Naive B cell (primary cell): ENCODE measurements around the gene CLEC9A. TPM values are rescaled to one million over a fixed set of nuclear protein-coding genes. Genes with fewer than 3 reads are reported as not detected.

Source experiments
- ATAC-seq, 2 donors: fragments of 150-1000 bp; cut with Tn5 transposase; 2 replicates each; pipeline ENCODE4 v1.10.0; 2021; ENCODE audit warnings: low read depth in 2 of 2, mild to moderate bottlenecking in 2 of 2, moderate library complexity in 2 of 2
- DNase-seq: peaks from one replicate; pipeline ENCODE4 v3.0.0; 2022
- H3K27ac Mint-ChIP-seq, 6 donors: one replicate each; pipeline ENCODE4 v1.8.0; 2020 to 2022; ENCODE audit warnings: mild to moderate bottlenecking in 6 of 6, mixed read lengths in 6 of 6, moderate library complexity in 5 of 6, inconsistent platforms in 2 of 6
- H3K27me3 Mint-ChIP-seq, 3 donors: one replicate each; pipeline ENCODE4 v1.8.0; 2021 to 2022; ENCODE audit warnings: mixed read lengths in 3 of 3, mild to moderate bottlenecking in 1 of 3
- H3K36me3 Mint-ChIP-seq, 2 donors: one replicate each; pipeline ENCODE4 v1.8.0; 2020 to 2022; ENCODE audit warnings: mixed read lengths in 2 of 2, inconsistent platforms in 1 of 2, mild to moderate bottlenecking in 1 of 2
- H3K4me1 Mint-ChIP-seq, 3 donors: one replicate each; pipeline ENCODE4 v1.8.0; 2020 to 2022; ENCODE audit warnings: mixed read lengths in 3 of 3, inconsistent platforms in 1 of 3, mild to moderate bottlenecking in 1 of 3, moderate library complexity in 1 of 3
- H3K4me3 Mint-ChIP-seq, 8 donors: one replicate each; pipeline ENCODE4 v1.8.0; 2020 to 2022; ENCODE audit warnings: mild to moderate bottlenecking in 8 of 8, mixed read lengths in 8 of 8, moderate library complexity in 8 of 8, inconsistent platforms in 2 of 8
- H3K9me3 Mint-ChIP-seq, 7 donors: one replicate each; pipeline ENCODE4 v1.8.0; 2020 to 2022; ENCODE audit warnings: mixed read lengths in 7 of 7, mild to moderate bottlenecking in 5 of 7, inconsistent platforms in 2 of 7, moderate library complexity in 1 of 7
- polyA plus RNA-seq, 6 donors: library from polyadenylated mRNA; unstranded; fragments of 300-500 nt; fragmentation: Illumina TruSeq; gene quantifications; one replicate each; pipeline ENCODE4 v1.2.3, GENCODE V29; 2021; ENCODE audit warnings: low read depth in 6 of 6

The CLEC9A gene
- polyA plus RNA-seq, 6 donors from 2014 or later: not detected

DNA sequence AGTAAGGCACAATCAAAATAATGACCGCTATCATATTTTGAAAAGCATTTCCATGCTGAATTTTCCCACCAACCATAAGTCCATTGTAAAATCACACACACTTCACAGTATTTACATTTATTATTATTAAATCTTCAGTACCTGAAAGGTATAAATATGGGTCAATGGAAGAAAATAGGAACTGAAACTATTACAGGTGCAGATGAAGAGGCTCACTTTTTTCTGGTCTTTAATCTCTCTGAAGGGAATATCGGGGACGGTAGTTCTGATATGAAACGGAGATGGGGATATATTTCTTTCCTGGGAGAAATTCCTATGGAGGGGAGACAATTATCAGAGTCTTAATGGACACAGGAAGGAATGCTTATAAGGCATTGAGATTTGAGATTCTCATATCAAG lies 39.9 kb downstream of the CLEC9A start:
- no peaks in the 10 kb centered on the region for H3K9me3 Mint-ChIP-seq
- H3K4me1 Mint-ChIP-seq: peaks cover 7 to 23% (median 20%) of the 10 kb centered on the region in 3 donors
- peak; percentile 30 to 44 for ATAC-seq
- no peaks in the 10 kb centered on the region for H3K36me3 Mint-ChIP-seq
- H3K27me3 Mint-ChIP-seq: peaks cover 9 to 34% (median 31%) of the 10 kb centered on the region in 3 donors
- H3K4me3 Mint-ChIP-seq: no peak overlapping the region
- DNase-seq: no peak
- H3K27ac Mint-ChIP-seq: no peak overlapping the region

DNA sequence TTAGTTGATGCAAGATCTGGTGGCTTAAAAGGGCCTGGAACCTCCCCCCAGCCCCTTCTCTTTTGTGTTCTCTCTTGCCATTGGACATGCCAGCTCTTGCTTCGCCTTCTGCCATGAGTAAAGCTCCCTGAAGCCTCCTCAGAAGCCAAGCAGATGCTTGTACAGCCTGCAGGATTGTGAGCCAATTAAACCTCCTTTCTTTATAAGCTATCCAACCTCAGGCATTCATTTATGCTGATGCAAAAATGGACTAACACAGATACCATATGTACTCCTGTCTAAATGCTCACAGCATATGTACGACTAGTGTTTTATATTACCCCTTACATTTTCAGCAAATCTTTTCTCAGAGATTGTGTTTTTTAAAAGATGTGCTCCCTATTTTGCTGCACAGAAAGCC lies 41.6 kb downstream of the CLEC9A start:
- ATAC-seq (no peak), DNase-seq (no peak)
- Mint-ChIP-seq H3K27me3 (peaks cover 0 to 30% (median 28%) of the 10 kb centered on the region in 3 donors), H3K4me1 (peaks cover 7 to 23% (median 20%) of the 10 kb centered on the region in 3 donors), H3K9me3 (no peaks in the 10 kb centered on the region), H3K27ac (no peak overlapping the region), H3K36me3 (no peaks in the 10 kb centered on the region), H3K4me3 (no peak overlapping the region)

DNA sequence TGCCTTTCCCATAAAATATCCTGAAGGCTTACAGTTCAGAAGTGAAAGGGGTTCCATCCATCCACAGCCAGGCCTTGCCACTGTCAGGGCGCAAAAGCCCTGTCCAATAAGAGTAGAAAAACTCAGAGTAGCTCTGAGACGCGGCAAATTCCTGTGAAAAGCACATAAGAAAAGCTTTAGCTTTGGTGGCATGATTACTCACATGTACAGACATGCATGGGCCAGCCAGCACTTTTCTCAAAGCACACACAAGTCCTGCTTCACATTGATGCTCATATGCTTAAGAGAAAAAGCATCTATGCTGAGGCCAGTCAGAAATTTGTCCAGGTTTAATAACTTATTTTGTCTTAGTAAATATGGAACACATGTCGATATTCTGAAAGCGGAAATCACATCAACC lies 42.8 kb downstream of the CLEC9A start:
- no peak overlapping the region for H3K4me3 Mint-ChIP-seq
- H3K9me3 Mint-ChIP-seq: no peaks in the 10 kb centered on the region
- no peak overlapping the region for H3K27ac Mint-ChIP-seq
- DNase-seq (no peak), ATAC-seq (no peak)
- peaks cover 0 to 32% (median 28%) of the 10 kb centered on the region in 3 donors for H3K27me3 Mint-ChIP-seq
- peaks cover 7 to 20% (median 19%) of the 10 kb centered on the region in 3 donors for H3K4me1 Mint-ChIP-seq
- no peaks in the 10 kb centered on the region for H3K36me3 Mint-ChIP-seq

DNA sequence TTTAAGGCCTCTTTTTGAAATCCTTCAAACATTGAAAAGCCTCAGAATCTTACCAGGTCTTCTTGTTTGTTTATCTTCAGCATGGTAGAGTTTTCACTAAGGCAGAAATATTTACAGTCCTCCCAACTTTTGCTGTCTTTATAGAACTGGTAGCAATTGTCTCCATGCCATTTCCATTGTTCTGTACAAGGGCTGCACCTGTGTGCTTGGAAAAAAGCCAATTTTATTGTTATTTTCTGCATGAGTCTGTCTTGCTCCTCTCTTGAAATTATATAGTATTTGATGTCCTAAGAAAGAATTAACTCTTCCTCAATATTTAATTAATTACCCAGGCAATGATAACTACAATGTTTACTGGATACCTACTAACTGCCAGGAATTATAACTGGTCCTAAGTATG lies 45.0 kb downstream of the CLEC9A start:
- no peaks in the 10 kb centered on the region for H3K36me3 Mint-ChIP-seq
- no peak overlapping the region for H3K27ac Mint-ChIP-seq
- no peak for ATAC-seq

DNA sequence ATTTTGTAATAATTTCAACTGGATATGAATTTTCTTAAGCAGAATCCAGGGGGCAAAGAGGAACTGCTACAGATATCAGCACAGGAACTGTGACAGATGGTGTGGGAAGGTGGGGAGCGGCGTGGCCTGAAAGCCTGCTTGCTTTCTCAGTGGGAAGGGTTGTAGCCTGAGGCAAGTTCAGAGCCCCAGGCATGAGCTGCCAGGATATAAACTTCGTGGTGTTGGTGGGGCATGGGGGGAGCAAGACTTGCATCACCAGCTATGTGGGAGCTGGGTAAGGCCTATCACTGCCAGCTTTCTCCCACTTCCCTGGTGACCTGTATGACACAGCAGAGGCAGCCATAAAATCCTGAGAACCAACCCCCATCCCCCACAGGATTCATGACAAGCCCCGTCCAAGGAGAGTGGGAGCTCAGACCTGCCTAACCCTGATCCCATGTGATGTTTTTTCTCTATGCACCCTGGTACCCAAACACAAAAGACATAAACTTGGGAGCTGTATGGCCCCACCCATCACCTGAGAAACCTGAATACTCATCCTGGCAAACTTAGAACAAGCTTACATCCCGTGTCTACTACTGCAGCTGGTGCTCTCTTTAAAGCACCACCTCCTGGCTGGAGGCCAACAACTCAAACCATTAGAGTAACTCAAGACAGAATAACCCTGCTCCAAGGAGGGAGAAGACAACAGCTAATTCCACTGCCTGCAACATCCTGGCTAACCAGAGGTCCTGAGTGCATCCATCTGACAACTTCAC lies 51.8 kb downstream of the CLEC9A start:
- H3K27me3 Mint-ChIP-seq: peaks cover 21 to 48% (median 27%) of the 10 kb centered on the region in 3 donors
- no peak overlapping the region for H3K4me3 Mint-ChIP-seq
- no peak for DNase-seq
- H3K27ac Mint-ChIP-seq: no peak overlapping the region
- H3K9me3 Mint-ChIP-seq: peaks cover 5 to 36% (median 20%) of the 10 kb centered on the region in 7 donors
- H3K4me1 Mint-ChIP-seq: peaks cover 0 to 5% (median 4%) of the 10 kb centered on the region in 3 donors
- no peak for ATAC-seq
- peaks cover 11 to 19% of the 10 kb centered on the region in 2 donors for H3K36me3 Mint-ChIP-seq

More for the DNA sequence above, 45.0 kb downstream of the CLEC9A start:
- no peak overlapping the region for H3K4me3 Mint-ChIP-seq
- peaks cover 3 to 8% (median 4%) of the 10 kb centered on the region in 3 donors for H3K4me1 Mint-ChIP-seq
- no peak for DNase-seq
- peaks cover 0 to 3% (median 0%) of the 10 kb centered on the region in 7 donors for H3K9me3 Mint-ChIP-seq
- H3K27me3 Mint-ChIP-seq: peaks cover 0 to 27% (median 21%) of the 10 kb centered on the region in 3 donors

DNA sequence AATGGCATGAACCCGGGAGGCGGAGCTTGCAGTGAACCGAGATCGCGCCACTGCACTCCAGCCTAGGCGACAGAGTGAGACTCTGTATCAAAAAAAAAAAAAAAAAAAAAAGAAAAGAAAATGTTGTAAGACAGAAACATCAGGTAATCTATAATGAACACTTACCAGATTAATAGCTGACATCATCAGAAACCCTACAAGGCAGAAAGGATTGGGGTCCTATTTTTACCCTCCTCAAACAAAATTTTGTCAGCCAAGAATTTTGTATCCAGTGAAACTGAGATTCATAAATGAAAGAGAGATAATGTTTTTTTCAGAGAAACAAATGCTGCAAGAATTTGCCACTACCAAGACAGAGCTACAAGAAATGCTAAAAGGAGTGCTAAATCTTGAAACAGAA lies 54.3 kb downstream of the CLEC9A start:
- H3K36me3 Mint-ChIP-seq: peaks cover 11 to 19% of the 10 kb centered on the region in 2 donors
- no peak overlapping the region for H3K4me3 Mint-ChIP-seq
- H3K27ac Mint-ChIP-seq: no peak overlapping the region
- peaks cover 23 to 37% (median 25%) of the 10 kb centered on the region in 3 donors for H3K27me3 Mint-ChIP-seq
- no peak for DNase-seq
- no peaks in the 10 kb centered on the region for H3K4me1 Mint-ChIP-seq
- peaks cover 5 to 36% (median 20%) of the 10 kb centered on the region in 7 donors for H3K9me3 Mint-ChIP-seq
- ATAC-seq: no peak

DNA sequence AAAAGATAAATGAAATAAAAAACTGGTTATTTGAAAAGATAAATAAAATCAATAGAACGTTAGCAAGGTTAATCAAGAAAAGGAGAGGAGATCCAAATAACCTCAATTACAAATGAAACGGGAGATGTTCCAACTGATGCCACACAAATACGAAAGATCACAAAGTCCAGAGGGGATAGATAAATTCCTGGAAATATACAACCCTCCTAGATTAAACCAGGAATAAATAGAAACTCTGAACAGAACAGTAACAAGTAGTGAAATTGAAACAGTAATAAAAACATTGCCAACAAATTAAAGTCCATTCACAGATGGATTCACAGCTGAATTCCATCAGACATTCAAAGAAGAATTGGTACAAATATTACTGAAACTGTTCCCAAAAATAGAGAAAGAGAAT lies 55.9 kb downstream of the CLEC9A start:
- H3K4me3 Mint-ChIP-seq: no peak overlapping the region
- no peak overlapping the region for H3K27ac Mint-ChIP-seq
- peaks cover 20 to 33% (median 24%) of the 10 kb centered on the region in 3 donors for H3K27me3 Mint-ChIP-seq

DNA sequence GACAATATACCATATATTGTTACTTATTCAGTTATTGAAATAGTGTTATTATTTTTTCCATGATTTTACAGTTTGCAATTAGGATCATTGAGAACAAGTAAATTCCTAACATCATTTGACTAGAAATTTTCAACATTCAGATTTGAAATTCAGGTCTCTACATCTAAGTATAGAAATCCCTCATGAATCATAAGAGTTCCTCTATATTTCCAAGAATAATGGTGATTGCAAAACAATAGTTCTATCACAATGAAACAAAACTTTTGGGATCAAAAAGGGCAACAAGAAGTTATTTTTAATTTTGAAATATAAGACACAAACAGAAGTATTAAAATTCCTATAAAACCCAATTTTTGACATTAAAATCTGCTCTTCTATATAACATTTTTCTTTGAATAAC lies 57.5 kb downstream of the CLEC9A start:
- no peak overlapping the region for H3K4me3 Mint-ChIP-seq

More for the DNA sequence above, 55.9 kb downstream of the CLEC9A start:
- peaks cover 5 to 25% (median 20%) of the 10 kb centered on the region in 7 donors for H3K9me3 Mint-ChIP-seq
- no peak for DNase-seq
- no peak for ATAC-seq
- no peaks in the 10 kb centered on the region for H3K4me1 Mint-ChIP-seq
- peaks cover 11 to 19% of the 10 kb centered on the region in 2 donors for H3K36me3 Mint-ChIP-seq

DNA sequence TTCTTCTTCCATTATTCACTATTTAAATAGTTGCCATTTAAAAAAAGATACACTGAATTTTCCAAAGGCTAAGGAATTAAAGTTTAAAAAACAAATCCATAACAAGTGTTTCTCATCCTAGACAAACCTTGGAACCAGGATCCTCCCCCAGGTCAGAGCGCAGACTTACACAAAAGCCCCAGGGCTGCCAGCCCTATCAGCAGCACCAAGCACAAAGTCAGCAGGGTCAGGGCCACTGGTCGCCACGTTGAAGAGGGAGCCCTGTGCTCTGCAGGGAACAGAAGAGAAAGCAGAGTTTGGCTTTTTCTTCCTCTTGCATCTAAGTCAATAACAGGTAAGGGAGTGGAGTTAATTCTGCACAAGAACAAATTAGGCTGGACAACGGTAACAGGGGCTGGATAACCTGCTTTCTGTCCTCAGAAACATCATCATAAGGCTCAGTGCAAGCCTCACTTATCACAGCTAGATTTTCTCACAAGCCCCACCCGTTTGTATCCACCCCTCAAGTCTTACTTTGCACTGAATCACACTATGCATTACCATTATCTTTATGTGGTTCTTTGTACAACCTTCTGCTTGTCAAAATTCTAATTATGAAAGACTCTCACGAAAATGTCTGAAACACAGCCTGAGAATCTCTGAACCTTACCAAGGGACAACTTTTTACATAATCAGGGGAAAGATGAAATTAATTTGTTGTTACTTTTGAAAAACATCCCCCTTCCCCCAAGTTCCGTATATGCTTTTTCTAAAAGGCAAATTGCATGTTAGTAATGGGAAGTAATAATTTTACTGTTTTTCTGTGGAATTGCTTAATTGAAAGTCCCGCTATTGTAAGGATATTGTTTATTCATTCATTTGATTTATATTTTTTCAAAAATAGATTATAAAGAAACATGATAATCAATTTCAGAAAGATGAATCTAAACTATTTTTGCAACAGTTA lies 58.7 kb downstream of the CLEC9A start:
- H3K4me1 Mint-ChIP-seq: no peaks in the 10 kb centered on the region
- ATAC-seq: no peak
- peaks cover 5 to 10% (median 6%) of the 10 kb centered on the region in 7 donors for H3K9me3 Mint-ChIP-seq
- H3K27ac Mint-ChIP-seq: no peak overlapping the region
- peaks cover 7 to 15% (median 14%) of the 10 kb centered on the region in 3 donors for H3K27me3 Mint-ChIP-seq
- DNase-seq: no peak
- no peak overlapping the region for H3K4me3 Mint-ChIP-seq
- peaks cover 2 to 11% of the 10 kb centered on the region in 2 donors for H3K36me3 Mint-ChIP-seq

More for the DNA sequence above, 57.5 kb downstream of the CLEC9A start:
- Mint-ChIP-seq H3K4me1 (no peaks in the 10 kb centered on the region), H3K9me3 (peaks cover 5 to 20% (median 13%) of the 10 kb centered on the region in 7 donors), H3K27me3 (peaks cover 7 to 16% (median 14%) of the 10 kb centered on the region in 3 donors), H3K27ac (no peak overlapping the region), H3K36me3 (peaks cover 6 to 19% of the 10 kb centered on the region in 2 donors)
- no peak for DNase-seq
- no peak for ATAC-seq

DNA sequence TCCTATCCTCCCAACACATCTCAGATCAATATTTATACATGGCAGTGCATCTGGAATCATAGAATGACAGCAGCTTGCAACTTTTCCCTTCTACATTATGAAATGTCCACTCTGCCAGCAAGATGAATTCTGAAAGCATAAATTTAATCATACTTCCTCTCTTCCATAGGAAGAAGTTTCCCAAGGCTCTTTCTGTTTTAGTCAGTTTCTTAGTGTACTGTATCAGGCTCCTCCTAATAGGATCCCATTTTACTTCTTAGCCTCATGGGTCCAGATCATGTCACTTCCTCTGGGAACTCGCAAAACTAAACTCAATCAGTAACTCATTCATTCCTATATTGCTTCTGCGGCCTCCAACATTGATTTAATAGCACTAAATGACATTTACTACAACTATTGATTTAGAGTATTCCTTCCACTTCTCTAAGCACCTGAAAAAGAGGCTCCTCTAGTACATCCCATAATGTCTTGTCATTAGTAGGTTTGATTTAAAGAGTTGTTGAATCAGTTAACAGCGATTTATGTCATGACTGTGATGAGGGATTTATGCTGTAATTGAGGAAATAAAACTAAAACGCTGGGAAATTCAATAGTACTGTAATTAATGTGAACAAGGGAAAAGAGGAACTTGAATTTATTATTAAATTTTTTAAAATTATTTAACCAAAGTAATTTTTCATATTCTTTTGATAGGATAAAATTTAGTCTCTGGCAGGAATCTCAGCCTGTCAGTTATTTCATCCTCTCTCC lies 64.3 kb downstream of the CLEC9A start:
- Mint-ChIP-seq H3K4me3 (no peak overlapping the region), H3K4me1 (no peaks in the 10 kb centered on the region), H3K27ac (no peak overlapping the region), H3K27me3 (peaks cover 0 to 9% (median 3%) of the 10 kb centered on the region in 3 donors), H3K9me3 (no peaks in the 10 kb centered on the region), H3K36me3 (no peaks in the 10 kb centered on the region)
- ATAC-seq: no peak
- DNase-seq: no peak

DNA sequence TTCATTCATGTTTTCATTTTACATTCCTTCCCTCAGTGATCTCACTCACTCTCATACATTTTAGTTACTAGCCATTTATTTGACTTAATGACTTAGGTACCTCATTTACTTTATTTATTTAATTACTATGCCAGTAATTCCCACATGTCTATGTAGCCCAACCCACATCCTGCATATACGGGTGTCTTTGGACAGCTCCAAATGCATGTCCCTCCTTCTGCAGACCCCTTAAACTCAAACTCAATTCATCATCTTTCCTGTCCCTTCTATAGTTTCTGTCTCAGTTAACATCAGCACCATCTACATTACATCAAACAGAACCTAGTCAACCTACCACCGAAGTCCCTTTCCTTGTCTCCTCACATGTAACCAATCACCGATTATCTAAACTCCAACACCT lies 65.5 kb downstream of the CLEC9A start:
- Mint-ChIP-seq H3K4me3 (no peak overlapping the region), H3K4me1 (no peaks in the 10 kb centered on the region), H3K9me3 (no peaks in the 10 kb centered on the region), H3K27me3 (peaks cover 0 to 6% (median 0%) of the 10 kb centered on the region in 3 donors), H3K27ac (no peak overlapping the region), H3K36me3 (no peaks in the 10 kb centered on the region)
- ATAC-seq: no peak
- DNase-seq: no peak

DNA sequence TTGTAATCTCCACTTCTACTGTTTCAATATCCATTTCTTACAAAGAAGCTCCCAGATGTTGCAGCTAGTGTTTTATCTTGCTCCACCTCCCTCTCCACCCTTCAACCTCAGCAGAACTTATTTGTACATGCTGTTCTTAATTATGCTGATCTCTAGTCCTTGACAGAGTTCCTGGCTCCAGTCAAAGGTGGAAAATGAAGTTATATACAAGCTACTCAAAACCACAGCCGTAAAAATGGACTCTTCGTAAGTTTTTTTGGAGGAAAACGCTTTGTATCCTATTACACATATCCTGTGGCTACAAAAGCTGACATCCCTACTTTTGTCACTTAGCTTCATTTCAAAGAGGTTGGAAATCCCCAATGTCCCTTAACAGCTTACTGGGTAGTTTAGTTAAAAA lies 67.0 kb downstream of the CLEC9A start:
- no peaks in the 10 kb centered on the region for H3K9me3 Mint-ChIP-seq
- H3K4me1 Mint-ChIP-seq: no peaks in the 10 kb centered on the region
- no peaks in the 10 kb centered on the region for H3K36me3 Mint-ChIP-seq
- DNase-seq: no peak
- ATAC-seq: no peak
- H3K27ac Mint-ChIP-seq: no peak overlapping the region
- H3K4me3 Mint-ChIP-seq: no peak overlapping the region
- peaks cover 9 to 12% (median 11%) of the 10 kb centered on the region in 3 donors for H3K27me3 Mint-ChIP-seq

DNA sequence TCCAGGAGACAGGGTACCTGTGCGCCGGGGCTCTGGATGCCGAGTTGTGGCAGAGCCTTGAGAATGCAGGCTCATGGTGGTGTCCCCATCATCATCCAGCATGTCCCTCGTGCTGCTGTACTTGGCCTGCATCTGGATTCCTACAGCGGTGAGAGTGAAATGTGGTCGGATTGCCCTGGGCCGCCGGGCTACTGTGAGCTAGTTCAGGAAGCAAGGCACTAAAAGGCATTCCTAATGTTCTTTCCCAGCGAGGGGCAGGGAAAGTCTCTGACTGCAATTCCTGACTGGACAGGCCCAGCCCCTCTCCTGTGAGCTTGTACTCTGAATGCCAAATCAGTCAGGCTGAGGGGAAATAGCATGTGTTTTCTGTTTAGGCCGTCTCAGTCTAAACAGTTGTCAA lies 68.3 kb downstream of the CLEC9A start, which contains the start of gene CLEC1A:
TSS of gene CLEC1A (minus strand) at position 195 of the 400 bp plus-strand sequence. CDS start at position 132, 63 bp downstream.
- no peak for ATAC-seq
- Mint-ChIP-seq H3K27ac (no peak within 1 kb of the TSS), H3K4me3 (no peak within 1 kb of the TSS)

More for the DNA sequence above, 68.3 kb downstream of the CLEC9A start, which contains the start of gene CLEC1A:
- peaks cover 4 to 8% of the 10 kb centered on the region in 2 donors for H3K36me3 Mint-ChIP-seq
- no peaks in the 10 kb centered on the region for H3K4me1 Mint-ChIP-seq
- DNase-seq: no peak
- peaks cover 15 to 24% (median 23%) of the 10 kb centered on the region in 3 donors for H3K27me3 Mint-ChIP-seq
- H3K9me3 Mint-ChIP-seq: peaks cover 2 to 11% (median 4%) of the 10 kb centered on the region in 7 donors
